HL-60 (cell line): ENCODE results near the gene ZBTB8A.

ENCODE experiments used
- DNase-seq, 2 experiments: peaks; one replicate each; pipeline ENCODE4 v3.0.0-alpha.2; 2010 to 2020; ENCODE audit warnings: low read depth in 1 of 2, low spot score in 1 of 2
- H3K27ac ChIP-seq: fragments of 250-450 bp; sonication (Bioruptor Pico); replicated peaks from 2 replicates; pipeline ENCODE4 v1.5.1; 2020; ENCODE audit warnings: mild to moderate bottlenecking, moderate library complexity
- H3K27me3 ChIP-seq: fragments of 250-450 bp; sonication (Bioruptor Pico); 2 replicates; pipeline ENCODE4 v1.5.1; 2021; ENCODE audit warnings: mild to moderate bottlenecking, moderate library complexity; ENCODE audit not compliant: insufficient read depth, poor library complexity, severe bottlenecking
- H3K4me3 ChIP-seq: replicated peaks from 2 replicates; pipeline ENCODE4 v1.5.1; 2011; ENCODE audit warnings: mild to moderate bottlenecking, control low read depth, low read length; ENCODE audit not compliant: insufficient read depth
- CTCF ChIP-seq: IDR thresholded peaks from one replicate; pipeline ENCODE4 v1.5.1; 2011; ENCODE audit warnings: low read length, control low read depth, inconsistent platforms; ENCODE audit not compliant: insufficient read depth
- GABPA ChIP-seq: IDR thresholded peaks from 2 replicates; pipeline ENCODE4 v1.6.1; 2012; ENCODE audit warnings: low read depth
- POLR2AphosphoS5 ChIP-seq: IDR thresholded peaks from 2 replicates; pipeline ENCODE4 v1.6.1; 2012; ENCODE audit warnings: low read depth
- SPI1 ChIP-seq: IDR thresholded peaks from 2 replicates; pipeline ENCODE4 v1.6.1; 2012; ENCODE audit warnings: low read depth, mild to moderate bottlenecking, borderline replicate concordance
- TF ChIP-seq, protein P1 (sequence below): IDR thresholded peaks from 2 replicates; pipeline ENCODE4 v1.6.1; 2012; ENCODE audit warnings: low read depth; ENCODE audit not compliant: insufficient replicate concordance

Gene ZBTB8A

DNA sequence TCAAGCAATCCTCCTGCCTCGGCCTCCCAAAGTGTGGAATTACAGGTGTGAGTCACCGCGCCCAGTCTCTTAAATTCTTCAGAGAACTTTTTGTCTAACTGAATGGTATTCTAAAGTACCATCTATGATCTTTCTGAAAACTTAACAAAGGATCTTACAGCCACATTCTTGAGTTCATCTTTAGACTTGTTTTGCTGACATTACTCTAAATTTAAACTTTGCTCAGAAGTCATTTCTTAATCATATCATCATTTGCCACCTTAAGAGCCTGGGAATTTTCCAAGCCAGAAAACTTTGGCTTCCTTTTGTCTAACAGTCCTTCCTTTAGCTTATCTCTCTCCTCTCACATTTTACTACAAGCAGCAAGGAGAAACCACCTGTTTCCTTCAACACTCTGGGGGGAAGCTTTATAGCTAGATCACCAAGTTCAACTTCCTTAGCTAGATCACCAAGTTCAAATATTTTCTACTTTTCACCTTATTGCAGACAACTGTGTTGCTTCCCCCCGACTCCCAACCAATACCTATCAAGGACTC lies 5.4 kb upstream of the ZBTB8A start:
- Histone ChIP-seq H3K27ac (no peak overlapping the region), H3K27me3 (peaks cover 16% of the 10 kb centered on the region), H3K4me3 (no peak overlapping the region)
- no peak for TF ChIP-seq SPI1
- TF ChIP-seq, protein P1, sequence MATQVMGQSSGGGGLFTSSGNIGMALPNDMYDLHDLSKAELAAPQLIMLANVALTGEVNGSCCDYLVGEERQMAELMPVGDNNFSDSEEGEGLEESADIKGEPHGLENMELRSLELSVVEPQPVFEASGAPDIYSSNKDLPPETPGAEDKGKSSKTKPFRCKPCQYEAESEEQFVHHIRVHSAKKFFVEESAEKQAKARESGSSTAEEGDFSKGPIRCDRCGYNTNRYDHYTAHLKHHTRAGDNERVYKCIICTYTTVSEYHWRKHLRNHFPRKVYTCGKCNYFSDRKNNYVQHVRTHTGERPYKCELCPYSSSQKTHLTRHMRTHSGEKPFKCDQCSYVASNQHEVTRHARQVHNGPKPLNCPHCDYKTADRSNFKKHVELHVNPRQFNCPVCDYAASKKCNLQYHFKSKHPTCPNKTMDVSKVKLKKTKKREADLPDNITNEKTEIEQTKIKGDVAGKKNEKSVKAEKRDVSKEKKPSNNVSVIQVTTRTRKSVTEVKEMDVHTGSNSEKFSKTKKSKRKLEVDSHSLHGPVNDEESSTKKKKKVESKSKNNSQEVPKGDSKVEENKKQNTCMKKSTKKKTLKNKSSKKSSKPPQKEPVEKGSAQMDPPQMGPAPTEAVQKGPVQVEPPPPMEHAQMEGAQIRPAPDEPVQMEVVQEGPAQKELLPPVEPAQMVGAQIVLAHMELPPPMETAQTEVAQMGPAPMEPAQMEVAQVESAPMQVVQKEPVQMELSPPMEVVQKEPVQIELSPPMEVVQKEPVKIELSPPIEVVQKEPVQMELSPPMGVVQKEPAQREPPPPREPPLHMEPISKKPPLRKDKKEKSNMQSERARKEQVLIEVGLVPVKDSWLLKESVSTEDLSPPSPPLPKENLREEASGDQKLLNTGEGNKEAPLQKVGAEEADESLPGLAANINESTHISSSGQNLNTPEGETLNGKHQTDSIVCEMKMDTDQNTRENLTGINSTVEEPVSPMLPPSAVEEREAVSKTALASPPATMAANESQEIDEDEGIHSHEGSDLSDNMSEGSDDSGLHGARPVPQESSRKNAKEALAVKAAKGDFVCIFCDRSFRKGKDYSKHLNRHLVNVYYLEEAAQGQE, result no peak
- no peak for TF ChIP-seq POLR2AphosphoS5
- TF ChIP-seq GABPA, result no peak
- TF ChIP-seq CTCF, result no peak
- no peak for DNase-seq

- H3K27ac ChIP-seq, result no peak overlapping the region
- DNase-seq, result peak; percentile 37 to 38
These were observed 3.1 kb upstream of the ZBTB8A start for GRCh38 chr1:32536117-32536516.

DNA sequence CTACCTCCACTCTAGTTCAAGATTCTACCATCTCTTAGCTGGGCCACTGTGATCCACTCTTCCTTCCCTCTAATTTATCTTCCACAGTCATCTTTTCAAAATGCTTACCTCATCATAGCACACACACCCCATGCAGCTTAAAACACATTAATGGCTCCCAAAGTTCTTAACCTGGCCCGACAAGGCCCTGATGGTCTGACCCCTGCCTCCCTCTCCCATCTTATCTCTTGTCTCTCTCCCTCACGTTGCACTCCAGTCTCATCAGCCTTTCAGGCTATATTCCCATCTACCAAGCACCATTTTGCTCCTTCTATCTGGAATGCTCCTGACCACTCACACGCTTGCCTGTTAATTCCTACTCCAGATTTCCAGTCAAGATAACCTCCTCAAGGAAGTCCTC lies 2.5 kb upstream of the ZBTB8A start:
- Histone ChIP-seq H3K27me3 (peaks cover 29% of the 10 kb centered on the region), H3K4me3 (no peak overlapping the region), H3K27ac (no peak overlapping the region)
- no peak for DNase-seq
- no peak for TF ChIP-seq GABPA
- TF ChIP-seq SPI1, result no peak
- no peak for TF ChIP-seq POLR2AphosphoS5
- TF ChIP-seq, protein P1, result no peak
- no peak for TF ChIP-seq CTCF

More at GRCh38 chr1:32536117-32536516, 3.1 kb upstream of the ZBTB8A start:
- peak; percentile 58; the same call in 1 of the 2 replicates for TF ChIP-seq SPI1
- no peak for TF ChIP-seq POLR2AphosphoS5
- TF ChIP-seq CTCF, result no peak
- no peak overlapping the region for H3K4me3 ChIP-seq
- H3K27me3 ChIP-seq, result peaks cover 29% of the 10 kb centered on the region
